ENCODE results near the gene GABRG3. TPM values are rescaled to one million over a fixed set of nuclear protein-coding genes. Genes with fewer than 3 reads are reported as not detected.

The GABRG3 gene
- polyA plus RNA-seq, 1 donor: 2.1 TPM

DNA sequence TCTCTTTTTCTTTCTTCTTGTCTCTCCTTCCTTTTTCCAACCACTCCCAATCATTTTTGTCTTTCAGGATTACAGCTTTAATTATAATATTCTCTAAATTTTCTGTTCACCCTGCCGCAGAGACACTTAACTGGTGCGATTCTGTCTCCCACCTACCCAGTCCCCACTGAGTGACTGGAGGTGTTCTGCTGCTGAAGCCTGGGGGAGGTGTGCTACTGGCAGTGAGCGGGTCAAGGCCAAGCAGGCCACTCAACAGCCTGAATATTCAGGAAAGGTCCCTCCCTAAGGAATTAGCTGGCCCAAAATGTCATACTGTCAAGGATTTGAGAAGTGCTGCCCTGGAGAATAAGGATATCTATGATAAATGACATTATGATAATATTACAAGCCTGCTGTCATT lies 126.5 kb downstream of the GABRG3 start:
- DNase-seq: no peak

- no peak for DNase-seq
Measured at GRCh38 chr15:27101982-27102381, 131.0 kb downstream of the GABRG3 start.

GRCh38 chr15:27111323-27111722 lies 140.3 kb downstream of the GABRG3 start:
- no peak for DNase-seq

- no peak for DNase-seq
Measured at GRCh38 chr15:27114473-27114872, 143.5 kb downstream of the GABRG3 start.

DNA sequence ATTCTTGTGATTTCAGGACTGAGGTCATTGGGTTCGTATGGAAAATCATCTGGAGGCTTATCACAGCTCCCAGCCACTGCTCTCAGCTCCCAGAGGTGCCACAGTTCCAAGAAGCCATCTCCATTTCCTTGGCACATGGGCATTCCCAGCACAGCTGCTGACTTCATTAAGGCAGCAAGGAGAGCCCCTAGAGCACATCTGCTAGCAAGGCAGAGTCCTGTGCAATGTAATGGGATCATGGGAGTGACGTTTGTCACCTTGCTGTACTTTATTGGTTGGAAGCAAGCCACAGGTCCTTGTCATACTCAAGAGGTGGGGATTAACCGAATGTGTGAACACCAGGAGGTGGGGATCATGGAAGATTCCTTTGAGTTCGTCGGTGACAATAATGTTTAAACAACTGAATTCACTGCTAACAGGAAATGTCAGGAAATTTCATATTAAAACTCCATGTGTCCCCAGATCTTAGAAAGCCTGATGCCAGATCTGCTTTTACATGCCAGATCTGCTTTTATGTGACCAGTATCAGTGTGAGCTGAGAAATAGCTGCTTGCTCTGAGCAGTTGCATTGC lies 148.8 kb downstream of the GABRG3 start:
- no peak for DNase-seq

GRCh38 chr15:27121672-27122071 lies 150.7 kb downstream of the GABRG3 start:
- no peak for DNase-seq

DNA sequence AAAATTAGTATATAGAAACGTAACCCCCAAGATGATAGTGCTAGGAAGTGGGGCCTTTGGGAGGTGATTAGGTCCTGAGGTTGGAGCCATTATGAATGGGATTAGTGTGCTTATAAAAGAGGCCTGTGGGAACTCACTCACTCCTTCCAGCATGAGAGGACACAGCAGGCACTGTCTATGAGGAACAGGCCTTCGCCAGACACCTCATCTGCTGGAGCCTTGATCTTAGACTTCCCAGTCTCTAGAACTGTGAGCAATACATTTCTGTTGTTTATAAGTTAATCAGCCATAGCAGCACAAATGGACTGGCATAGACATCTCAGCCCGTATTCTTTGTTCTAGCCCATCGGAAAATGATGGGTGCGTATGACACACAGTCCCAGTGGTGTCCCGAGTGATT lies 152.3 kb downstream of the GABRG3 start:
- DNase-seq: no peak

- no peak for DNase-seq
Measured at GRCh38 chr15:27123808-27124207, 152.8 kb downstream of the GABRG3 start.

GRCh38 chr15:27124287-27124871 lies 153.4 kb downstream of the GABRG3 start:
- DNase-seq: no peak

DNA sequence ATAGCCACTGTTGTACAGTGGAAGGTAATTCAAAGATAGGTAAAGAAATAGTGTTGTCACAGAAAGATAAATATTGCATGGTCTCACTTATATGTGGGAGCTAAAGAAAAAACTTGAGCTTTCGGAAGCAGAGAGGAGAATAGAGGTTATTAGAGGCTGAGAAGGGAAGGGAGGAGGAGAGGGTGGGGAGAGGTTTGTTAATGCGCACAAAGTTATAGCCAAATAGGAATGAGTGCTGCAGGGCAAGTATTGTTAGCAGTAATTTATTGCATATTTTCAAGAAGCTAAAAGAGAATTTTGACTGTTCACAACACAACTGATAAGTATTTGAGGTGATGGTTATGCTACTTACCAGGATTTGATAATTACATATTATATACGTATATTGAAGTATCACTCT lies 154.2 kb downstream of the GABRG3 start:
- no peak for DNase-seq

DNA sequence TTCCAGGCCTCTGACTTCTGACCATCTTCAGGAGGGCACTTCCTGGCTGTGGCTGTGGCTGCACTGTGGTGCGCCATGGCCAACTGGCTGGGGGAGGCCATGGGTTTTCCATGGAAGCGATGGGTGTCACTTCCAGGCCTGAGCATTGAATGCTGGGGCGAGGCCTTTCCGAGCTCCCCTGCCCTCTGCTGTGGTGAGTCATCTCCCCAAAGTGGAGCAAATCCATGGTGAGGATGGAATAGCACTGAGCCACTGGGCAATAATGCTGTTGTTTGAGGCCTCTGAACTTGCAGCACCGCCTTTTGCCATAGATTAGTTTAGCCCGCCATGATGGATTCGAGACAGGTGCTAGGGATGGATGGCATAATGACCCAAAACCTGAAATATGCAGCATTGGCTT lies 155.5 kb downstream of the GABRG3 start:
- DNase-seq: no peak

DNA sequence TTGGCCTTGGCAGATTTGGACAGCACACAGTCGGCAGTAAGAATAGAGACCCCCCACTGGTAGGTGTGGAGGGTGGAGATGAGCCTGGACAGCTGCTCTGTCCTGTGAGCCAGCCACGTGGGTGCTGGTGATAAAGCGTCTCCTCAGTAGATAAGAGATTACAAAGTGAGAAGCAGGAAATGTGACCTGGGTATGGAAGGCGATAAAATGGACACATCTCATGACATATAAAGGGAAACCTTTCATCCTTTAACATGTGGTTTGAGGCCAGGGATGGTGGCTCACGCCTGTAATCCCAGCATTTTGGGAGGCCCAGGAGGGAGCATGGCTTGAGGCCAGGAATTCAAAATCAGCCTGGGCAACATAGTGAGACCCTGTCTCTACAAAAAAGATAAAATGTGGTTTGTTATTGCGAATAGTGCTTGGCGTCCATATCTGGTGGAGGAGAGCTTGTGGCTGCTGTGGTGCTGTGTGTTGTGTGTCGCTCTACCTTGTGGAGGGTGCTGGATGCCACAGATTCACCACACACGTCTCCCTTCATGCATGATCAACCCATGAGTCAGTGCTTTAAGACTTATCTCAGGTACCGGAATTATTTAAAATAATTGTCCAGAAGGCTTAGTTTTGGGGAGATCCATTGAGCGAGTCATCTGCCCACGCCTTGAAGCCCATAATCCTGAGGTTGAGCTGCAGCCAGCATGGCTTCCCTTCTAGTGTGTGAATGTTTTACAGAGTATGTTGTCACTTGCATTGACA lies 157.0 kb downstream of the GABRG3 start:
- no peak for DNase-seq

DNA sequence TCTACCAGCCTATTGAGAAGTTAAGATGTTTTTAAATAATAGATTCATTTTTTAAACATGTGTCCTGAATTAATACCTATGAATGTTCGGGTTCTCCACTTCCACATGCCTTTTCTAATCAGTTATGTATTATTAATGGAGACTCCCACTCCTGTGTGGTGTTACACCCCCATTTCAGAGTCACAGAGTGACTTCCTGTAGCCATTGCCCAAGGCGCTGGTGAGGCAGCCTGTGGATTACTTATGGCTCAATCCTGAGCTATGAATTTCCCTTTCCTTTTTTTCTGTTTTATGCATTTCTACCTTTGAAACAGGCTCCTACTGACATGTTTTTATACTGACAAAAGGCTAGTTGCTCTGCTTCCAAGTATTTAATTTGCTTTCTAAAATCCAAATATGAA lies 162.3 kb downstream of the GABRG3 start:
- DNase-seq: no peak

- DNase-seq: no peak
Measured at GRCh38 chr15:27134481-27134880, 163.5 kb downstream of the GABRG3 start.

- no peak for DNase-seq
Measured at GRCh38 chr15:27135151-27135550, 164.2 kb downstream of the GABRG3 start.

DNA sequence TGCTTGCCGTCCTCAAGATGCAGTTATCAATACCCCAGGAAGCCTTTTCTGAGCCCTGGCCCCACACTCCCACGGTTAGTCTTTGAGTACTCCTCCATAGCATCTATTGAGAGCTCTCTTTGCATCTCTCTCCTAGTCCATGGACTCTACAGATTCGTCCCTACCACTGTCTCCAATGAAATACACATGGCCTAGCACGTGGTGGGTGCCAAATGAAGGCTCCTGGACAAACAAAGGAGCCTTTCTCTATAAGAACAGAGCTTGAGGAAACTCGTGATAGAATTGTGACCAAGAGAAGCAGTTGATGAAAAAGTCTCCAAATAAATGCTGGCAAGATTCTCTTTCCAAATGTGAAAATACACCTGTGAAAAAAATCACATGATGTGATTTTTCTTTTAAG lies 166.1 kb downstream of the GABRG3 start:
- no peak for DNase-seq

- no peak for DNase-seq
Measured at GRCh38 chr15:27165590-27165989, 194.6 kb downstream of the GABRG3 start.

DNA sequence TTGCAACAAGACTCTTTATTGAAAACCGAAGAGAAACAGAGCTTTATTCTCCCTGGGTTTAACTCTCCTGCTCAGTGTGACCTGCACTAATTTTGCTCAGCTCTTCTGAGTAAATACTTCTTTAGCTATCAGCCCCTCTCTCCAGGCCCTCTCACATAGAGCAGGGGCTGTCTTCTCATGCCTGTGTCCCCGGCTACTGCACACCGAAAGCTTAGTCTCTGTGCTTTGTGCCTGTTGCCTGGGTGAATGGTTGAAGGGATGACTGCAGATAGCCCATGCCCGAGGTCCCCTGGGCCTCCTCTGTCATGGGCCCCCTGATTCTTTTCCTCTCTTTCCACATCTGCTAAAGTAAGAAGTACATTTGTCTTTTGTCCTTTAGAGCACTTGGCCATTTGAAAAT lies 195.9 kb downstream of the GABRG3 start:
- no peak for DNase-seq

DNA sequence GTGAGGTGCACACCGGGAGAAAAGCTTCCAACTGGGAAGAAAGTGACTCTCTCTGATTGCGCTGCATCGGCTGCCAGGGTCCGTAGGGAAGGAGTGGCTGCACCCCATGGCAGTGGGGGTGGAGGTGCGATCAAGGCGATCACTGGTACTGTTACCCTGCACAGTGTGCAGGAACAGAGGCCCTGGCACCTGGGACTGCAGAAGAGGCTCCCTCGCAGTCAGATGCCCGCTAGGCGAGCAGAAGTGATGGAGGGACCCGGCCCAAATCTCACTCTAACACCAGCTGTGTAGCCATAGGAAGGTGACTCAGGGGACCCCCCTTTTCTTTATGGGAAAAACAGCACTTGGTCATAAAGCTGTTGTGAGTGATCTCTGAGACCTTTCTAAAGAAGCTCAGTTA lies 196.8 kb downstream of the GABRG3 start:
- no peak for DNase-seq

DNA sequence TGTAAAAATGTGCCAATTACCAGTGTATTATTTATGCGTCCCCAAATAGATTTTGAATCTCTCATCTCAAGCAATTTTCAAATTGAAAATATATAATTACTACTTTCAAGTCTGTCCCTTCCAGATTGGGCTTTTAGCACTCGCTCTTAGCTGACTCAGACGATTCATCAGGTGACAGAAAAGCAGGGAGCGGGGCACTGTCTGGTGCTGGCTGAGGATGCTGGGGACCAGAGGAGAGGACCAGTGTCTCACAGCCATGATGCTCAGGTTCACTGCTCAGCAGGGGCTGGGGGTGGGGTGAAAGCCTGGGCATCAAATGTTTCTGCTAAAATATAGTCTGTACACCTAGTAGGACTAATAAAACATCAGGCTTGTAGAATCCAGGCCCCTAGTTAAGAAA lies 199.9 kb downstream of the GABRG3 start:
- DNase-seq: no peak

GRCh38 chr15:27172821-27173220 lies 201.8 kb downstream of the GABRG3 start:
- DNase-seq: no peak

- no peak for DNase-seq
Measured at GRCh38 chr15:27175472-27176153, 204.6 kb downstream of the GABRG3 start.

- DNase-seq: no peak
Measured at GRCh38 chr15:27176785-27177406, 205.9 kb downstream of the GABRG3 start.
